HepG2 (cell line): Measurements from ENCODE around the gene RAD23A. TPM values are rescaled to one million over a fixed set of nuclear protein-coding genes. Genes with fewer than 3 reads are reported as not detected.

Experiments used
- BATF2 ChIP-seq: sonication (generic); formaldehyde crosslinking; IDR thresholded peaks from 2 replicates; pipeline ENCODE4 v1.8.0; 2022; ENCODE audit warnings: mild to moderate bottlenecking, missing genetic modification reagents, moderate library complexity
- CBX2 ChIP-seq, 2 experiments: fragments of 200-600 bp in 1 of 2; sonication (generic); formaldehyde crosslinking in 1 of 2; IDR thresholded peaks; 2 replicates each; pipeline versions ENCODE4 v1.7.0 to v1.8.1; 2018 to 2022; ENCODE audit warnings: low read depth in 2 of 2, low read length in 1 of 2, mild to moderate bottlenecking in 1 of 2, missing genetic modification reagents in 1 of 2
- ELK4 ChIP-seq: sonication (generic); formaldehyde crosslinking; IDR thresholded peaks from 2 replicates; pipeline ENCODE4 v1.9.0; 2021; ENCODE audit warnings: missing genetic modification reagents, borderline replicate concordance
- ETS1 ChIP-seq: sonication (generic); formaldehyde crosslinking; IDR thresholded peaks from 2 replicates; pipeline ENCODE4 v1.4.0; 2020; ENCODE audit warnings: missing genetic modification reagents
- FLYWCH1 ChIP-seq: sonication (generic); formaldehyde crosslinking; IDR thresholded peaks from 2 replicates; pipeline ENCODE4 v1.8.1; 2023; ENCODE audit warnings: mild to moderate bottlenecking, missing genetic modification reagents
- KDM6A ChIP-seq: IDR thresholded peaks from 2 replicates; pipeline ENCODE4 v1.6.1; 2016; ENCODE audit warnings: low read depth
- MXD3 ChIP-seq: IDR thresholded peaks from 2 replicates; pipeline ENCODE4 v1.6.1; 2016; ENCODE audit warnings: mild to moderate bottlenecking, missing biosample characterization, missing genetic modification reagents
- MYC ChIP-seq: sonication (generic); formaldehyde crosslinking; IDR thresholded peaks from 2 replicates; pipeline ENCODE4 v1.9.0; 2021; ENCODE audit warnings: missing genetic modification reagents, borderline replicate concordance
- PAF1 ChIP-seq: IDR thresholded peaks from 2 replicates; pipeline ENCODE4 v1.6.1; 2016; ENCODE audit warnings: missing genetic modification reagents, missing compliant biosample characterization
- PAWR ChIP-seq: sonication (generic); formaldehyde crosslinking; IDR thresholded peaks from 2 replicates; pipeline ENCODE4 v1.4.0; 2020; ENCODE audit warnings: missing genetic modification reagents, mild to moderate bottlenecking, borderline replicate concordance
- PHF21A ChIP-seq: sonication (generic); formaldehyde crosslinking; IDR thresholded peaks from 2 replicates; pipeline ENCODE4 v1.5.0; 2020; ENCODE audit warnings: mild to moderate bottlenecking, missing genetic modification reagents
- PRMT3 ChIP-seq: sonication (generic); formaldehyde crosslinking; IDR thresholded peaks from 2 replicates; pipeline ENCODE4 v1.8.1; 2022; ENCODE audit warnings: low read depth, mild to moderate bottlenecking, moderate library complexity, missing genetic modification reagents, borderline replicate concordance
- RARA ChIP-seq: IDR thresholded peaks from 2 replicates; pipeline ENCODE4 v1.6.1; 2016; ENCODE audit warnings: missing genetic modification reagents, missing compliant biosample characterization
- SOX6 ChIP-seq, 2 experiments: fragments of 450-650 bp in 1 of 2; sonication (generic) in 1 of 2; formaldehyde crosslinking in 1 of 2; IDR thresholded peaks; 2 replicates each; pipeline versions ENCODE4 v1.4.0 to v1.6.1; 2017 to 2020; ENCODE audit warnings: antibody characterized with exemption in 1 of 2, mild to moderate bottlenecking in 1 of 2, missing genetic modification reagents in 1 of 2
- SYNCRIP ChIP-seq: fragments of 200-400 bp; formaldehyde crosslinking; IDR thresholded peaks from 2 replicates; pipeline ENCODE4 v1.6.1; 2018; ENCODE audit warnings: mild to moderate bottlenecking, low read depth, low read length; ENCODE audit not compliant: insufficient read depth
- ZFP41 ChIP-seq: sonication (generic); formaldehyde crosslinking; IDR thresholded peaks from 2 replicates; pipeline ENCODE4 v1.4.0; 2020; ENCODE audit warnings: mild to moderate bottlenecking, missing genetic modification reagents, borderline replicate concordance
- ZNF569 ChIP-seq: sonication (generic); formaldehyde crosslinking; IDR thresholded peaks from 2 replicates; pipeline ENCODE4 v1.5.0; 2020; ENCODE audit warnings: mild to moderate bottlenecking, missing genetic modification reagents, moderate library complexity, borderline replicate concordance
- ZNF770 ChIP-seq: sonication (generic); formaldehyde crosslinking; IDR thresholded peaks from 2 replicates; pipeline ENCODE4 v1.5.0; 2020; ENCODE audit warnings: mild to moderate bottlenecking, missing genetic modification reagents
- ZNF788 ChIP-seq: sonication (generic); formaldehyde crosslinking; IDR thresholded peaks from 2 replicates; pipeline ENCODE4 v1.5.0; 2020; ENCODE audit warnings: mild to moderate bottlenecking, missing genetic modification reagents, borderline replicate concordance
- ZSCAN29 ChIP-seq: sonication (generic); formaldehyde crosslinking; conservative IDR thresholded peaks from 2 replicates; pipeline ENCODE4 v1.4.0; 2020; ENCODE audit warnings: mild to moderate bottlenecking, missing genetic modification reagents
- polyA plus RNA-seq, 8 experiments: library from polyadenylated mRNA; depleted of rRNA in 3 of 8; stranded (reverse) in 7 of 8; unstranded in 1 of 8; fragments of >200 nt; fragmentation: Illumina TruSeq in 4 of 8; extraction: Trizol in 4 of 8; gene quantifications; 2 replicates each; pipeline versions ENCODE4 v1.2.1 to v1.2.3, GENCODE V29; 2011 to 2016; ENCODE audit warnings: low read depth in 4 of 8, missing spikeins in 1 of 8, mixed read lengths in 1 of 8; ENCODE audit not compliant: insufficient read depth in 1 of 8
- total RNA-seq, 5 experiments: library from RNA; depleted of rRNA; stranded (reverse); fragments of >200 nt; fragmentation: Illumina TruSeq; extraction: Trizol; gene quantifications; 2 replicates each; pipeline ENCODE4 v1.2.3, GENCODE V29; 2016; ENCODE audit warnings: low read depth in 1 of 5

The RAD23A gene
- total and polyA plus RNA-seq, 2 of the 13 experiments (the other 11 are each of a cell fraction or from before 2014, with no cell fraction given), result 42.5 to 54.2 TPM

- no peak for TF ChIP-seq ZNF770 (CRISPR knock-in tag)
- TF ChIP-seq MYC (CRISPR knock-in tag), result peak; percentile 93
- TF ChIP-seq FLYWCH1 (CRISPR knock-in tag), result no peak
- TF ChIP-seq BATF2 (CRISPR knock-in tag), result no peak
- 0 out of 2 replicates have a peak, but pooled peaks have one; percentile 45 for TF ChIP-seq ZFP41 (CRISPR knock-in tag)
- TF ChIP-seq ELK4, result no peak
- TF ChIP-seq PRMT3 (CRISPR knock-in tag), result no peak
- no peak for TF ChIP-seq ETS1
- TF ChIP-seq ZSCAN29 (CRISPR knock-in tag), result no peak; the same call in 1 of the 2 replicates
- no peak for TF ChIP-seq KDM6A
- no peak for TF ChIP-seq SOX6 (IDR thresholded peaks at IDR 0.05)
- no peak; the same call in 1 of the 2 replicates for TF ChIP-seq SOX6 (CRISPR knock-in tag; IDR thresholded peaks at IDR 0.05)
- no peak for TF ChIP-seq CBX2 (IDR thresholded peaks at IDR 0.05; ENCODE audit: low read depth, low read length)
- TF ChIP-seq CBX2 (CRISPR knock-in tag; IDR thresholded peaks at IDR 0.05; ENCODE audit: low read depth), result no peak
- no peak for TF ChIP-seq PAWR (CRISPR knock-in tag)
- TF ChIP-seq PAF1 (CRISPR knock-in tag), result no peak
- TF ChIP-seq PHF21A (CRISPR knock-in tag), result no peak
- no peak for TF ChIP-seq ZNF569 (CRISPR knock-in tag)
- no peak for TF ChIP-seq ZNF788
- TF ChIP-seq MXD3 (CRISPR knock-in tag), result peak; percentile 66
- no peak for TF ChIP-seq SYNCRIP
- TF ChIP-seq RARA (CRISPR knock-in tag), result peak; percentile 34; the same call in 1 of the 2 replicates
Observed at GRCh38 chr19:12985049-12985776, 39.6 kb downstream of the RAD23A start (continued).
